AG04450 (cell line): ENCODE results near the gene TMEM86A. TPM values are rescaled to one million over a fixed set of nuclear protein-coding genes. Genes with fewer than 3 reads are reported as not detected.

Experiments used
- CTCF ChIA-PET: fragments of 300-600, 350-600 bp; formaldehyde crosslinking; extraction: SDS; loops from one replicate; lab custom pipeline; 2022; ENCODE audit warnings: antibody characterized with exemption, inconsistent platforms; lab: Charles Lee
- POLR2A ChIA-PET: fragments of 350-600 bp; formaldehyde crosslinking; extraction: SDS; loops from one replicate; lab custom pipeline; 2021; ENCODE audit warnings: antibody characterized with exemption, inconsistent platforms; lab: Yijun Ruan, JAX
- DNase-seq: peaks from one replicate; pipeline ENCODE4 v3.0.0-alpha.2; 2011; ENCODE audit warnings: low read depth, low spot score
- H3K27ac ChIP-seq: one replicate; pipeline ENCODE4 v1.5.1; 2012; ENCODE audit warnings: low read depth, low read length, control low read depth
- H3K27me3 ChIP-seq: one replicate; pipeline ENCODE4 v1.6.0; 2012; ENCODE audit warnings: low read length; ENCODE audit not compliant: control insufficient read depth, insufficient read depth
- H3K4me3 ChIP-seq: 2 replicates; pipeline ENCODE4 v1.5.1; 2011; ENCODE audit warnings: mild to moderate bottlenecking, low read depth, low read length, control low read depth
- H3K9me3 ChIP-seq: 2 replicates; pipeline ENCODE4 v1.5.1; 2012; ENCODE audit warnings: low read length; ENCODE audit not compliant: control insufficient read depth, insufficient read depth
- CTCF ChIP-seq: IDR thresholded peaks from 2 replicates; pipeline ENCODE4 v1.5.1; 2011; ENCODE audit warnings: low read depth, low read length, control low read depth, inconsistent platforms
- polyA plus RNA-seq: library from polyadenylated mRNA; depleted of rRNA; stranded (reverse); fragments of >200 nt; gene quantifications from 2 replicates; pipeline ENCODE4 v1.2.3, GENCODE V29; 2011

TMEM86A gene
- polyA plus RNA-seq, 1 experiment: 0.36 TPM

- Histone ChIP-seq H3K9me3 (no peaks in the 10 kb centered on the region; the same call in 1 of the 2 replicates), H3K27ac (no peak overlapping the region), H3K4me3 (no peak overlapping the region), H3K27me3 (peaks cover 45% of the 10 kb centered on the region)
- CTCF ChIA-PET: interaction anchor here (0.7 to 5.2 kb wide), 3 partner anchors 18 to 126 kb away, joined by 3 to 26 read pairs (median 4); no protein-coding TSS in a partner anchor
- POLR2A ChIA-PET: no interaction called here
- TF ChIP-seq CTCF: no peak
- no peak for DNase-seq
Measured at GRCh38 chr11:18704045-18704645, 5.6 kb downstream of the TMEM86A start.

GRCh38 chr11:18704698-18705097 lies 6.1 kb downstream of the TMEM86A start:
- ChIA-PET CTCF (interaction anchor here (0.7 to 5.2 kb wide), 3 partner anchors 17 to 126 kb away, joined by 3 to 26 read pairs (median 4); no protein-coding TSS in a partner anchor), POLR2A (no interaction called here)
- no peak for DNase-seq
- Histone ChIP-seq H3K9me3 (no peaks in the 10 kb centered on the region; the same call in 1 of the 2 replicates), H3K27ac (no peak overlapping the region), H3K4me3 (no peak overlapping the region), H3K27me3 (peaks cover 43% of the 10 kb centered on the region)
- TF ChIP-seq CTCF: no peak

GRCh38 chr11:18705651-18706281 lies 7.2 kb downstream of the TMEM86A start:
- H3K27ac ChIP-seq: no peak overlapping the region

DNA sequence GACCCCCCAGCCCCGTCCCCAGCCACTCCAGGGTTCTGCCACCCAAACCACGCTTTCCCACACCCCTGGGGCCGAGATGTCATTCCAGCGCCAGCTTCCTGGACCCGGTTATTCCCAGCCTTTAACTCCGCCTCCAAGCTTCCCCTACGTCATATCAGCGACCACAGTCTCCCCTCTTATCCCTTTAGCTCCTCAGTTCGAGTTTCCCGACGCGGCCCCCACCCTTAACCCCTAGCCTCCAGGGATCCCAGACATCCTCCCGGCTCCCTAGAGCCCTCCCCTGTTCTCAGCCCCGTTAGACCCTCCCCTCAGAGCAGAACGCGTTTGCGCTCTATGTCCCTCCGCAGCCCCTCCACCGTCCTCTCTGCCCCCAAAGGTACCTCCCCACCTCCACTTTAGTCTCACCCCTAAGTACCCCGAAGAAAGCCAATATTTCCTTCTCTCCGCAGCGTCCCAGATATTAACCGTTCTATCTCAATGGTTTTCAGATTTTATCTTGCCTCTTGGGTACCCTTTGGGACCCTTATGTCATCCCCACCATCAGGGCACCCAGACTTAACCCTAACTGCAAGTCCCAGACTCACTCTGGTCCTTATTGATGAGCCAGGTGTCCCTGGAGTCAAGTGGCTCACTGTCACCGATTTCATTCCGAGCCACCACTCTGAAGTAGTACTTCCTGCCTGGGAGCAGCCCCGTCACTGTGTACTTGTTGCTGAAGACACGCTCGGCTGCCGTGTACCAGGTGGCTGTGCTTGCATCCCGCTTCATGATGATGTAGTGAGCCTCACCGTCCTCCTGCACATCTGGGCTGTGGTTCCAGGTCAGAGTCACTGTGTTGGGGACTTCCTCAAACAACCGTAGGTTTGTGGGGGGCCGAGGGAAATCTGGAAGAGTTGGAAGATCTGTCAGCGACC lies 8.0 kb downstream of the TMEM86A start:
- H3K27ac ChIP-seq: no peak overlapping the region
- DNase-seq: no peak
- POLR2A ChIA-PET: no interaction called here

More at GRCh38 chr11:18705651-18706281, 7.2 kb downstream of the TMEM86A start:
- ChIA-PET POLR2A (no interaction called here), CTCF (interaction anchor here (0.5 to 5.2 kb wide), 3 partner anchors 16 to 59 kb away, joined by 3 to 26 read pairs (median 4); no protein-coding TSS in a partner anchor)
- TF ChIP-seq CTCF: no peak
- peak overlapping the region; percentile 17 for H3K4me3 ChIP-seq
- no peaks in the 10 kb centered on the region; the same call in 1 of the 2 replicates for H3K9me3 ChIP-seq
- peaks cover 41% of the 10 kb centered on the region for H3K27me3 ChIP-seq
- DNase-seq: no peak

More for the DNA sequence above, 8.0 kb downstream of the TMEM86A start:
- Histone ChIP-seq H3K4me3 (peak overlapping the region; percentile 22; the same call in 1 of the 2 replicates), H3K27me3 (peaks cover 41% of the 10 kb centered on the region), H3K9me3 (no peaks in the 10 kb centered on the region; the same call in 1 of the 2 replicates)
- TF ChIP-seq CTCF: no peak
- CTCF ChIA-PET: interaction anchor here (0.5 to 5.2 kb wide), 2 partner anchors 15 to 52 kb away, joined by 3 to 26 read pairs; no protein-coding TSS in a partner anchor
